Stimulated activated CD4-positive, alpha-beta T cell treated with anti-CD3 and anti-CD28 coated beads, Interleukin-15, amount 100 ng/mL, for 24 hours (primary cell): ENCODE results near the gene ZNF521.

Source experiments
- DNase-seq: peaks from one replicate; pipeline ENCODE4 v3.0.0-alpha.2; 2020

ZNF521 gene

DNA sequence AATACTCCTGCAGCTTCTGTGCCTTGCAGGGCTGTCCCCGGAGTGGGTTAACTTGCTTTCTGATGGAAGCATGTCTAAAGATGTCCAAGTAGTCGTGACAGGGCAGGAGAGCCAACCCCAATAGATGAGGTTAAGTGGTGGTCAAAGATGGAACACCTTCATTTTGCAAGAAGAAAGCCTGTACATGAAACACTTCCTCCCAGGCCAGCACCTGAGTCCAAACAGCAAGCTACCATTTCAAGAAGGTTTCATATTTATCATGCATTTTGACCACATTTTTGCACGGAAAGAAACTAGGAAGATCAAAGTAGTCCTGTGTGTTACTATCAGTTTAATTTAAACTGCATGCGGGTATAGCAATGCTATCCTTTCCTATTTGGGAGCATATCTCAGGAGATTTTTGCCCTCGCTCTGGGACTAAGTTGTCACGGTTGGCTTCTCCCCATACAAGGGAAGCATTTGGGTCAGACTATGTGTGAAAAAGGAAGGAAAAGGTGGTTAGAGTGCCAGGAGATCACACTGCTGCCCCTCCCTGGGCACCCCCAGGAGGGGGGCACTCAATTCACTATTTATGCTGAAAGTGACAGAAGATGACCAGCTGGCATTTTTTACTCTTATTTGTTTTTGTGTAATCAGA is 187.6 kb downstream of the ZNF521 start:
- DNase-seq: no peak

GRCh38 chr18:25153426-25153825 is 198.5 kb downstream of the ZNF521 start:
- DNase-seq: no peak

DNA sequence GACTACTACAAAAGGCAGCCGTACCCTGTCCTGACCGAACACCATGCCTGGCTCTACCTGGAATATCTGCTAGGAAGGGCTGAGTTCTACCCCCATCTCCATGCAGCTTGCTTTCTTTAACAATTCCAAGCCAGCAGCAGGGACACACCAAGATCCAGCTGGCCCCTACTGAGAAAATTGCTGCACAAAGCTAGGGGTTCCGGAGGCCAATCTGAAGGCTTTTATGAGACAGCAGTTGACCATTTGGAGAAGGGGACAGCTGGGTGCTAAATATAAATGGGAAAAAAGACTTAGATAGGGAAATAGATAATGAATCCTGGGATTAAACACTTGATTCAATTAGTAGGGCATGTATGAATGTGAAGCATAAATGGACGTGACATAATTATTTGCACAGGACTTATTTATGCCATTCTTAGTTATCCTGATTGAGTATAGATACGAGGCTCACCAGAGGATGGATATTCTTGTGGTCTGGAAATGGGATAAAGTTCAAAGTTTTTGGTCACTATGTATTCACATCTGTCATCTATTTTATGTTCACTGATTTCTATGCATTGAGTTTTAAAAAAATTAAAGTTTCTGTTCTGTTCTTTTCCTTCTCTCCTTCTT is 204.0 kb downstream of the ZNF521 start:
- no peak for DNase-seq

- DNase-seq: no peak
These were observed 205.5 kb downstream of the ZNF521 start for GRCh38 chr18:25146512-25146910.

DNA sequence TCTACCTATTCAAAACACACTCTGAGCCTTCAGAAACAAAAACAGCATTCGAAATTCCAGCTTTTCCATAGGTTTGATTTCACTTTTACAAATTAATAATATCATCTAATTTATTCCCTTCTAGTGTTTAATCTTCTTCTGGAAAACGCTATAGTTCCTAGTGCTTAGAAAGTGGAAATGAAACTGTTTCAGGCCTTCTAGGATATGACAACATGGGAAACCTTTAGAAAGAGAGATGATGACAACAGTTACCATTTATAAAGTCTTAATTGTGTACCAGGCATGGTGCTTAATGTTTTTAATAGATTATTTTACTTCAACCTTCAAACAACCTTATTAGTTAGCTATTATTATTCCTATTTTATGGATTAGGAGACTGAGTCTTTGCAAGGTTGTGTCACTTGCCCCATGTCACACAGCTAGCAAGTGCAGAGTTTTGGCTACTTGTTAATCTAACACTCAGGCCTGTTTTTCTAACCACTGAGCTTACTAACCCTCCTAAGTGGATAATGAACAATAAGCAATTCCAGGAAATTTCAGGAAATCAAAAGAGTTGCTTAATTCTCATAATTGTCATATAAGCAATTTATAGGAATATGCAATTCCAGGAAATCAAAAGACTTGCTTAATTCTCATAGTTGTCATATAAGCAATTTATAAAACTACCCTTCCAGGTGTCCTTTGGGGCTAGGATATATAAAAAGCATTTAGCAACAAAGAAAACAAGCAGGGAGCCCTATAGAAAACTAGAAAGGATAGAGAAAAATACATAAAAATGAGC is 206.0 kb downstream of the ZNF521 start:
- DNase-seq: no peak

GRCh38 chr18:25144820-25145219 is 207.1 kb downstream of the ZNF521 start:
- DNase-seq: no peak

- no peak for DNase-seq
These were observed 210.1 kb downstream of the ZNF521 start for GRCh38 chr18:25141886-25142285.

GRCh38 chr18:25141399-25141798 is 210.6 kb downstream of the ZNF521 start:
- DNase-seq: no peak

GRCh38 chr18:25140962-25141308 is 211.0 kb downstream of the ZNF521 start:
- no peak for DNase-seq

- no peak for DNase-seq
These were observed 211.6 kb downstream of the ZNF521 start for GRCh38 chr18:25140124-25140961.

- DNase-seq: no peak
These were observed 214.8 kb downstream of the ZNF521 start for GRCh38 chr18:25137197-25137472.

GRCh38 chr18:25136416-25137196 is 215.4 kb downstream of the ZNF521 start:
- DNase-seq: no peak

DNA sequence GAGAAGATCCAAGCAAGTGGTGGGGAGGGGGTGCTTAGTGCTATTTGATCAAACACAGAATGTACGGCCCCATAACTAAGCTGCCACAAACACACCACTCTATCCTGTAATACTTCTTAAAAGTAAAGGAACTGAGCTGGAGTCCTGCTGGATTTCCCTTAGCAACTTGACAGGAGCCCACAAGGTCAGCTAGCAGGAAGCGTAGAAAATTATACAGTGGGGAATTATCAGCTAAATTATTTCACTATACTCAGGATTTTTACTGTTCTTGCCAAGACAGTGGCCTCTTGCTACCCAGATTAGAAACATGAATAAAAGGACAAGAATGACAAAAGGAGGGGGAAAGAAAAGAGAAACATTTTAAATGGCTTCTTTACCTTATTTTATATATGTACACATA is 217.1 kb downstream of the ZNF521 start:
- no peak for DNase-seq

- no peak for DNase-seq
These were observed 218.1 kb downstream of the ZNF521 start for GRCh38 chr18:25133879-25134278.

DNA sequence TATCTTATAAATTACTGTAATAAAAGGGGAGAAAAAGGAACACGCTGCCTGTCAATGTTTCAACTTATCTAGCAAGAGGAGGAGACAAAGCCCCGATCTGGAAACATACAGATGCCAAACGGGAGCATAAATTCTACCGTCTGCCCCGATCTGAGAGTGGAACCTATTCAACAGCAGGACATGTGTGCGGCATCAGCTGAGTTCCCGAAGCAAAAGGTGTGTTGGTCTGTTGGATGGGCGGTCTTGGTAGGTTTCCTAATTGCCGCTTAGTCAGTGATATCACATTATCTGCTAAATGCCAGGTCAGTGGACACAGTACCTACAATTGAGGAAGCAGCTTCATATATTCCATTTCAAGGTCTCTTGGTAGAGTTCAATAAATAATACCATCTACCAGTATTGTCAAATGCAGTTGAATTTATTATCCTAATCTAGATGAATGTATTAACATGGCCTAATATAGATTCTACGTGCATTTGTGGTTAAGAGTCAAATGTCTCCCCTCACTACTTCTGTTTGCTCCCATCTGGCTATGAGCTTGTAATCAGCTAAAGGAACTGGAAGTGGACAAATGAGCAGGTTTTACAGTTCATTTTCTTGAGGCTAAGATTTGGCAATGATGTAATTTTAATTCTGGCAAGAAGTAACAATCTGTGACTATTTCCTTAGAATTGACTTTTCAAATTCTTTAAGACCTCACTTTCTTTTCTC is 219.0 kb downstream of the ZNF521 start:
- no peak for DNase-seq

DNA sequence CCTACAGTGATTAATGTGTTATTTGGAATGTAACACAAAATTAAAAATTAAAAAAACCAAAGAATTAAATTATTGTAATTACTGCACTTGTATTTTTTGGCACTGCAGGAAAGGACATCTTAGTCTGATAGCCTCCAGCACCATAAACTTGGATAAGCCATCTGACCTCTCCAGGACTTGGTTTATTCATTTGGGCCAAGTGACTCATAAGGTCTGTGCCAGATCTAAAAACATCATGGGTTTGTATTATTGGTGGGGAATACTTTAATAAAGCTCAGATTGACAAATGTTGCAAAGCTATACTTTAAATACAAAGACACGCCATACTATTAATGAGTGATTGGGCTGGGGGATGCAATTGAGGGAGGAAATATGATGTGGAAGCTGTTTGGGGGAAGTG is 225.2 kb downstream of the ZNF521 start:
- DNase-seq: no peak

DNA sequence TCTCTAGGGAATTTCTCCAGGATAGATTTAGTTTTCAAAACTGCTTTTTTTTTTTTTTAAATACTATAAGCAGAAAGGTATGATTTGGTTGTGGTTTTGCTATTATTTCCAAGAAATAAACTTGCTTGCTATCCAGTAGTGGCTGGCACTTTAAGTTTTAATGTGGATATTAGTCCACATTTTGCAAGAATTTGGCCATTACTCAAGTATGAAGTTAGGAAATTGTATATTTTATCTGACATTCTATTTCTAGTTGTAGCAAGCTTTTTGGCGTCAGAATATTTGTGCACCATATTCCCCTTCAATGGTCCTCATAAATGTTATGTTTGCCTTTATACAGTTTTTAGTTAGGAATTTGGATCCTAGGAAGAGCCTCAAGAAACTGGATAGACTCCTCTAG is 226.3 kb downstream of the ZNF521 start:
- DNase-seq: no peak

DNA sequence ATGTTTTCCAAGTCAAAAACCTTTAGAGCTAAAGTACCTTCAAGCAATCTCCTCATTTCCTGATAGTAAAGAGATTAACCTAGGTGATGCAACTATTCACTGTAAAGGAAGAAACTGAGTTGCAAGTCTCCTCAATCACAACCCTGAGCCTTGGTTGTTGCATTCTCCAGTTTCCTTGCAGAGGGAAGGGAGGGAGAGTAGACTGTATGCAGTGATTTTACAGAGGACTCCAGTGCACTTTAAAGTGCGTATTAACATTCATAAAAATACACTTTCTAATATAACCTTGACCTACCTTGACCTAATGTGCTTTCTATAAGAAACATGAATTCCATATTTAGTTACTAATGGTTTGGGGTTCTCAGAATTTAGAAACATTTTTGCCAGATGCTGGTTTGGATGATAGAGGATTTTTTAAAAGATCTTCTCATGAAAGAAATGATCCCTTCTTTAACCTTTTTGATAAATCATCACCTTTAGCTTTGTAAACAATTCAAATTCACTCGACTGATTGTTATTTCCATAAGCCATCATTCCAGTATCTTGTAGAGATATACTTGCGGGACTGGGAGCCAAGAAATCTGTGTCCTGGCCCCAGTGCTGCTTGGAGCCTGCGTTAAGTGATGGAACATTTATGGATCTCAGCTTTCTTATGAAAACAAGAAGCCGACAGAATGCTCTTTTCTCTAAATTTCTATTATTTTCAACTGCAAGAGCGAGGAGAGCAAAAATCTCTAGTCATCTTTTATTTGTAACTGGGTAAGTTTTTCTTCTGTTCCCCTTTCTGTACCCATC is 228.3 kb downstream of the ZNF521 start:
- DNase-seq: no peak

DNA sequence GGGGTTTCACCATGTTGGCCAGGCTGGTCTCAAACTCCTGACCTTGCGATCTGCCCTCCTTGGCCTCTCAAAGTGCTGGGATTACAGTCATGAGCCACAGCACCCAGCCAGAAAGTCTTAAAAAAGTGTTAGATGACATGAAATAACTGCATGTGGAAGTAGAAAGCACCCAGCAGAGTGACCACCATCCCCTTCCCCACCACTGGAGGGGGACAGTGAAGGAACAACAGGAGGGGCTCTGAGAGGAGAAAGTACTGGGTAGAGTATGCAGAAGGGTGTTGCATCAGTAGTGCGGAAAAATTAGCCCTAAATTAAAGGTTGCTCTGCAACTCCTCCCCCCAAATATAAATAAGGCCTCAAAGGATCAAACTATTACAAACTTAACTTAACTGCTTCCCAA is 230.5 kb downstream of the ZNF521 start:
- no peak for DNase-seq

GRCh38 chr18:25113566-25113965 is 238.4 kb downstream of the ZNF521 start:
- no peak for DNase-seq

DNA sequence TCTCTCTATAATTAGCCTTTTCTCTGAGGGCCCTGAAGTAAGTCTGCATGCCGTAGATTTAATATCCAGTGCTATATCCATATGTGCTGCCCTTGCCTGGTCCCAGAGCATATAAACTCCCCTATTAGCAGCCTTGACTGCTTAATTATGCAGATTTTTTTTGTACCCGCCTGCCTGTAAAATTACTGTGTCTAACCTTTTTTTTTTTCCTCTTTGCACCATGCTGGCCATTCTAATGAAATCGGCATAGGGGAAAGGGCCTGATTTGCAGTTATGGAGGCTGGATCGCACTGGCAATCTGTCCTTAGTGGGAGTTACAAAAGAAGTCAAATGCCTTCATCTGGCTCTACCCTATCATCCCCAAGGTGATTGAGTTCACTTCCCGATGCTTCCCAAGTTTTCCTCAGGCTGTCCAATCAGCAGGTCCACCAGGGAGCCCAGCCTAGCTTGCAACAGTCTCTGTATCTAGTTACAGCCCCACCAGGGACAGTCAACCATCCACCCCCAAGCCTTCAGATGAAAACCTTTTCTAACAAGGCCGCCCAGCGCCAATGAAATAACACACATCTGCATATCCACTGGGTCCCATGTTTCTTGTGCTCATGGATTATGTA is 239.0 kb downstream of the ZNF521 start:
- DNase-seq: no peak
